AG04449 (cell line): ENCODE data around the gene MYRIP.
"Not testable (repeated sequence)": the region's sequence is repeated elsewhere in the genome, so short reads cannot be mapped to it uniquely, and the experiment has no call there.

Source experiments
- CTCF ChIA-PET: fragments of 350-600 bp; formaldehyde crosslinking; extraction: SDS; loops from one replicate; lab custom pipeline; 2021; ENCODE audit warnings: antibody characterized with exemption; lab: Yijun Ruan, JAX
- POLR2A ChIA-PET: fragments of 400-600, 350-600 bp; formaldehyde crosslinking; extraction: SDS; loops from one replicate; lab custom pipeline; 2020; ENCODE audit warnings: antibody characterized with exemption, inconsistent platforms; lab: Yijun Ruan, JAX
- DNase-seq: peaks from one replicate; pipeline ENCODE4 v3.0.0-alpha.2; 2010; ENCODE audit warnings: low read depth, low spot score
- H3K4me3 ChIP-seq: 2 replicates; pipeline ENCODE4 v1.5.1; 2011; ENCODE audit warnings: low read depth, mild to moderate bottlenecking, control low read depth, low read length
- CTCF ChIP-seq: IDR thresholded peaks from one replicate; pipeline ENCODE4 v1.5.1; 2011; ENCODE audit warnings: mild to moderate bottlenecking, moderate library complexity, low read length, control low read depth, inconsistent platforms; ENCODE audit not compliant: insufficient read depth; ENCODE audit errors: missing control alignments

Gene MYRIP

GRCh38 chr3:39788128-39788883, 21.1 kb upstream of the MYRIP start:
- DNase-seq = no peak
- no peak overlapping the region for H3K4me3 ChIP-seq
- ChIA-PET CTCF (no interaction called here), POLR2A (no interaction called here)
- no peak for TF ChIP-seq CTCF

- no peak overlapping the region for H3K4me3 ChIP-seq
- TF ChIP-seq CTCF = no peak
- CTCF ChIA-PET = no interaction called here
- DNase-seq = no peak
- POLR2A ChIA-PET = no interaction called here
Observed at GRCh38 chr3:39791603-39792002, 17.8 kb upstream of the MYRIP start.

GRCh38 chr3:39794880-39795279, 14.5 kb upstream of the MYRIP start:
- DNase-seq = no peak
- H3K4me3 ChIP-seq = no peak overlapping the region
- TF ChIP-seq CTCF = no peak
- ChIA-PET POLR2A (no interaction called here), CTCF (no interaction called here)

GRCh38 chr3:39801216-39801615, 8.2 kb upstream of the MYRIP start:
- no peak for DNase-seq
- no peak overlapping the region for H3K4me3 ChIP-seq
- ChIA-PET POLR2A (no interaction called here), CTCF (no interaction called here)
- TF ChIP-seq CTCF = no peak

GRCh38 chr3:39802486-39802885, 6.9 kb upstream of the MYRIP start:
- CTCF ChIA-PET, POLR2A ChIA-PET, H3K4me3 ChIP-seq, DNase-seq: not testable (repeated sequence)

- no peak for DNase-seq
- CTCF ChIA-PET = interaction anchor here (1.5 kb wide), 1 partner anchor 10 kb away, joined by 3 read pairs; no protein-coding TSS in a partner anchor
- no peak for TF ChIP-seq CTCF
- POLR2A ChIA-PET = no interaction called here
- no peak overlapping the region for H3K4me3 ChIP-seq
Observed at GRCh38 chr3:39803956-39804355, 5.5 kb upstream of the MYRIP start.

- CTCF ChIA-PET = interaction anchor here (1.5 kb wide), 1 partner anchor 9 kb away, joined by 3 read pairs; no protein-coding TSS in a partner anchor
- TF ChIP-seq CTCF = no peak
- POLR2A ChIA-PET = no interaction called here
- H3K4me3 ChIP-seq = no peak overlapping the region
- no peak for DNase-seq
Observed at GRCh38 chr3:39804951-39805350, 4.5 kb upstream of the MYRIP start.
